ENCODE results near the gene ATXN7L1. TPM values are rescaled to one million over a fixed set of nuclear protein-coding genes. Genes with fewer than 3 reads are reported as not detected.
A peak's percentile ranks its signal among the peaks of the same experiment; 100 is the strongest.
"Not testable (repeated sequence)": the region's sequence is repeated elsewhere in the genome, so short reads cannot be mapped to it uniquely, and the experiment has no call there.

The ATXN7L1 gene
- total RNA-seq, 1 experiment from 2014 or later = 8.8 TPM

GRCh38 chr7:105617280-105618015 is 259.0 kb downstream of the ATXN7L1 start:
- DNase-seq (ENCODE audit: low read depth) = no peak

- DNase-seq (ENCODE audit: low read depth) = no peak
Observed at GRCh38 chr7:105614341-105614840, 262.0 kb downstream of the ATXN7L1 start.

- DNase-seq (ENCODE audit: low read depth) = no peak
Observed at GRCh38 chr7:105613611-105614330, 262.6 kb downstream of the ATXN7L1 start.

DNA sequence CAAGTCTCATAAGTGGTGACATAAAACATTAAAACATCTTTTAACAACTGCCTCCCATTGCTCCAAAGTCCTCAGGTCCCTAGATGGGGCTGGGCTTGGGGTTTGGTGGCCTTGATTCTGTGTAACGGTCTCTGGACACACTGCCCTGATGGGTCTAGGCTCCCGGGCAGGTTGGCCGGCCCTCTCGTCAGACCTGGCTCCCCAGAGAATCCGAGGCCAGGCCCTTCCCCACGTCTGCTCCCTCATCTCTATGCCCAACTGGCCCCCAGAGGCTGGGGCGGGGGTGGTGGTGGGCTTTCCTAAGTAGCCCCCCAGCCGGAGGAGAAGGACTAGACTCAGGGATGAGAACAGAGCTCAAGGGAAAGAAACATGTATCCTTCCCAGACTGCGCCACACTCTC is 263.6 kb downstream of the ATXN7L1 start:
- DNase-seq (ENCODE audit: low read depth) = no peak

GRCh38 chr7:105611856-105612775 is 264.3 kb downstream of the ATXN7L1 start:
- DNase-seq (ENCODE audit: low read depth) = peak; percentile 33

GRCh38 chr7:105610165-105610930 is 266.1 kb downstream of the ATXN7L1 start:
- no peak for DNase-seq (ENCODE audit: low read depth)

DNA sequence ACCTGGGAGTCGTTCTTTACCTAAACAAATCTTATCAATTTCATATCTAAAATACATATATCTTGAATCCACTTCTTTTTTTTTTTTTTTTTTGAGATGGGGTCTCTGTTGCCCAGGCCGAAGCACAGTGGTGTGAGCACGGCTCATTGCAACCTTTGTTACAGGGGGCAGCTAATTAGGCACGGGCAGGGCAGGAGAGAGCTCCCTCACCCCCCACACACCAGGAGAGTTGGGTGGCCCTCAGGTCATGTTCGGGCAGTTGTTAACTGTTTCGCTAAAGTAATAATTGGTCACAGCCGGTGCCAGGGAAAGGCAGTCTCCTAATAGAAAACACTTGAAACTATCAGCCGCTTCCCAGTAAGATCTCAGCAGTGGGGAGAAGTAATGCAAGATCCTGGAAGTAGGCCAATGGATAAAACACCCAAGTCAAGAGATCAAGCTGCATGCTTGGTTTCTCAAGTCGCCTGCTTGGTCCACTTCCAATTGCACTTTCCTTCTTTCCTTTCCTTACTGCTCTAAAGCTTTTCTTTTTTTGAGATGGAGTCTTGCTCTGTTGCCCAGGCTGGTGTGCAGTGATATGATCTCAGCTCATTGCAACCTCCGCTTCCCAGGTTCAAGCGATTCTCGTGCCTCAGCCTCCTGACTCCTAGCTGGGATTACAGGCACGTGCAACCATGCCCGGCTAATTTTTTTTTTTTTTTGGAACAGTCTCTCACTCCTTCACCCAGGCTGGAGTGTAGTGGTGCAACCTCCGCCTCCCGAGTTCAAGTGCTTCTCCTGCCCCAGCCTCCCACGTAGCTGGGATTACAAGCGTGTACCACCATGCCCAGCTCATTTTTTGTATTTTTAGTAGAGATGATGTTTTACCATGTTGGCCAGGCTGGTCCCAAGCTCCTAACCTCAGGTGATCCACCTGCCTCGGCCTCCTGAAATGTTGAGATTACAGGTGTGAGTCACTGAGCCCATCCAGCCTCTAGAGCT is 273.8 kb downstream of the ATXN7L1 start:
- DNase-seq (ENCODE audit: low read depth) = no peak

- DNase-seq (ENCODE audit: low read depth) = peak; percentile 49
Observed at GRCh38 chr7:105600720-105601550, 275.5 kb downstream of the ATXN7L1 start.

DNA sequence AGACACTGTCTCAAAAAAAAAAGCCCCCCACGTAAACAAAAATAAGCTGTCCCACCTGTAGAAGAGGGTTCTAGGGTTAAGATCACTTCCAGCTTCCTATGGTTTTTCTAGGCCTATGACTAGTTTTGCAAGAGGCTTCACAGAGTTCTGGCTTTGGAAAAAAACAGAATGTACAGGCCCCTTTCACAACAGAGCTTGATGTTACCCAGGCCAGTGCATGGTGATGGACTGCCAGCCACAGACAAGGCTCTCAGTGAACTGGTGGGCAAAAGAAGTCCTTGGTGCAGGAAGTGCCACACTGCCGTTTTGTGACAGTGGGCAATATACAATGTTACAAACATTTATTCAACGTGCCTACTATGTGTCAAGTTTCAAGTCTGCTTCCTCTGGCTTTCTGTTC is 276.8 kb downstream of the ATXN7L1 start:
- DNase-seq (ENCODE audit: low read depth) = no peak

- not testable (repeated sequence) for DNase-seq (ENCODE audit: low read depth)
Observed at GRCh38 chr7:105599080-105599479, 277.3 kb downstream of the ATXN7L1 start.

GRCh38 chr7:105596866-105597265 is 279.5 kb downstream of the ATXN7L1 start:
- no peak for DNase-seq (ENCODE audit: low read depth)

- DNase-seq (ENCODE audit: low read depth) = no peak
Observed at GRCh38 chr7:105594034-105594433, 282.4 kb downstream of the ATXN7L1 start.

DNA sequence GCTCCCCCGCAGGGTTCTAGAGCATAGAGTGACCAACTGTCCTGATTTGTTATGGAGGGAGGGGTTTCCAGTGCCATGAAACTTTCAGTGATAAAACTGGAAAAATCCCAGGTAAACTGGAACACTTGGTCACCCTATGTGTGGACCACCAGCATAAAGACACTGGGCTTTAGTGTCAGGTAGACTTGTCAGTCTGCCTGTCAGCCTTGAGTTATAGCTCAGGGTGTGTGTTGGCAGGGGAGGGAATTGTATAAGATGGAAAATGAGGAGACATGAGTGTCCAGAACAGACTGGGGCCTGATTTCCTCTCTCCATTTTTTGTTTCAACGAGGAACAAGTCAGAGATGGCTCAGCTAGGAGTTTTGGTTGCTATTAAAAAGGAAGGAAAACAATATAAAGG is 284.9 kb downstream of the ATXN7L1 start:
- DNase-seq (ENCODE audit: low read depth) = no peak

DNA sequence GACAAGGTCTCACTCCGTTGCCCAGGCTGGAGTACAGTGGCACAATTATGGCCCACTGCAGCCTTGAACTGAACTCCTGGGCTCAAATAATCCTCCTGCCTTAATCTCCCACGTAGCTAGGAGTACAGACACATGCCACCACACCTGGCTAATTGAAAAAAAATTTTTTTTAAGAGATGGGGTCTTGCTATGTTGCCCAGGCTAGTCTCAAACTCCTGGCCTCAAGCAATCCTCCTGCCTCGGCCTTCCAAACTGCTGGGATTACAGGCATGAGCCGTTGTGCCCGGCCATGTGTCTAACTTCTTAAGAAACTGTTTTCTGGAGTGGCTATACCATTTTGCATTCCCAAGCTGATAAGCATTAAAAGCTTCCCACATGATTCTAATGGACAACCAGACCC is 285.6 kb downstream of the ATXN7L1 start:
- no peak for DNase-seq (ENCODE audit: low read depth)

- peak; percentile 88 for DNase-seq (ENCODE audit: low read depth)
Observed at GRCh38 chr7:105589356-105590077, 286.9 kb downstream of the ATXN7L1 start.

- peak; percentile 44 for DNase-seq (ENCODE audit: low read depth)
Observed at GRCh38 chr7:105587909-105588635, 288.3 kb downstream of the ATXN7L1 start.

DNA sequence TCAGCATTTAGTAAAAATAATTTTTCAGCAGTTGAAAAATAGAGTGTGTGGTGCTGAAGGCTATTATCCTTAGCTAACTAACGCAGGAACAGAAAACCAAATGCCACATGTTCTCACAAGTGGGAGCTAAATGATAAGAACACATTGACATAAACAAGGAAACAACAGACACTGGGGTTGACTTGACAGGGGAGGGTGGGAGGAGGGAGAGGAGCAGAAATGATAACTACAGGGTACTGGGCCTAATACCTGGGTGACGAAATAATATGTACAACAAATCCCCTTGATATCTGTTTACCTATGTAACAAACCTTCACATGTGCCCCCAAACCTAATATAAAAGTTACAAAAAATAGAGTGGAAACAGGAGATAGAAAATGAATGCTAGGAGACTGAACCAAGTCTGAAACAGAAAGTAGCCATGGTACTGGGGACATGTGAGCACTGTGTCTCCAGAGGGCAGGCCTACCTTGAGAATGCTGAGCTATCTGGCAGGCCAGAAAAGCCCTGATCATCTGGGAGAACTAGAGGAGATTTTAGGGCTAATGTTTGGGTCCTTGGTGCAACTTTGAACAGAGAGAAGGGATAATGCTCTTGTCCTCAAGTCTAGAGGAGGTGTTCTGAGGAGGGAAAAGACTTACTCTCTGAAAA is 290.4 kb downstream of the ATXN7L1 start:
- DNase-seq (ENCODE audit: low read depth) = no peak

Data from Daoy (cell line).